Mucosa of descending colon (tissue), 3 donors: ENCODE results near the gene RBM26. TPM values are rescaled to one million over a fixed set of nuclear protein-coding genes. Genes with fewer than 3 reads are reported as not detected.

ENCODE experiments used
- ATAC-seq: fragments of 200-7000 bp; cut with Tn5 transposase; one replicate; pipeline ENCODE4 v1.9.1; 2020; ENCODE audit warnings: mild to moderate bottlenecking, moderate library complexity
- DNase-seq, 3 donors: peaks; one replicate each; pipeline ENCODE4 v3.0.0-alpha.2; 2020
- H3K36me3 ChIP-seq: fragments of 200-600 bp; one replicate; pipeline ENCODE4 v1.8.0; 2021; ENCODE audit warnings: low read depth, mild to moderate bottlenecking
- H3K4me1 ChIP-seq: fragments of 200-600 bp; one replicate; pipeline ENCODE4 v1.8.0; 2021; ENCODE audit warnings: low read depth, mild to moderate bottlenecking
- H3K4me3 ChIP-seq: fragments of 200-600 bp; one replicate; pipeline ENCODE4 v1.8.0; 2021; ENCODE audit warnings: mild to moderate bottlenecking
- H3K9me3 ChIP-seq: fragments of 200-600 bp; one replicate; pipeline ENCODE4 v1.8.0; 2021; ENCODE audit warnings: mild to moderate bottlenecking
- CTCF ChIP-seq: fragments of 200-600 bp; IDR thresholded peaks from one replicate; pipeline ENCODE4 v1.8.0; 2022; ENCODE audit warnings: antibody characterized with exemption, mild to moderate bottlenecking
- intact Hi-C, 2 donors: fragments of 100-400 bp; cut with DNase I in 1 of 2; cut with micrococcal nuclease in 1 of 2; formaldehyde crosslinking; loops; one replicate each; pipeline versions ENCODE4 v1.11.0 to v1.11.1; 2022; cut with DNase I, micrococcal nuclease
- total RNA-seq, 3 donors: library from RNA; stranded (reverse); fragmentation: NEBNext Ultra II Directional in 2 of 3; extraction: Animal tissue kit (Norgen Biotek cat#: 25700) in 2 of 3; gene quantifications; one replicate each; pipeline versions ENCODE4 v1.2.1 to v1.2.4, GENCODE V29; 2021 to 2023
- donor health status: DM: no; HTN: no; CAD: no; lungs with moderate emphysema.
- donor health status: DM: no; HTN: no; CAD: no.
- donor health status: DM: no; HTN: yes; CAD: no.

The RBM26 gene
- total RNA-seq, 3 donors from 2014 or later: 34.0 to 42.8 (median 35.6) TPM

- DNase-seq (no peak), ATAC-seq (no peak)
- no peak for TF ChIP-seq CTCF
- intact Hi-C loops: no loop called here
- H3K36me3 ChIP-seq: no peaks in the 10 kb centered on the region
- no peaks in the 10 kb centered on the region for H3K4me1 ChIP-seq
- H3K4me3 ChIP-seq: no peak overlapping the region
- H3K9me3 ChIP-seq: no peaks in the 10 kb centered on the region
Observed at GRCh38 chr13:79338343-79338742, 67.7 kb downstream of the RBM26 start.

- no peak overlapping the region for H3K4me3 ChIP-seq
- TF ChIP-seq CTCF: no peak
- no peak for DNase-seq
- no peaks in the 10 kb centered on the region for H3K4me1 ChIP-seq
- intact Hi-C loops: no loop called here
- no peak for ATAC-seq
- H3K36me3 ChIP-seq: no peaks in the 10 kb centered on the region
- no peaks in the 10 kb centered on the region for H3K9me3 ChIP-seq
Observed at GRCh38 chr13:79336966-79337365, 69.1 kb downstream of the RBM26 start.

- TF ChIP-seq CTCF: no peak
- Histone ChIP-seq H3K9me3 (no peaks in the 10 kb centered on the region), H3K36me3 (no peaks in the 10 kb centered on the region), H3K4me1 (no peaks in the 10 kb centered on the region), H3K4me3 (no peak overlapping the region)
- ATAC-seq (no peak), DNase-seq (no peak)
- intact Hi-C loops: no loop called here
Observed at GRCh38 chr13:79328510-79328909, 77.5 kb downstream of the RBM26 start.

- no peak for TF ChIP-seq CTCF
- DNase-seq (no peak), ATAC-seq (no peak)
- intact Hi-C loops: no loop called here
- Histone ChIP-seq H3K4me3 (no peak overlapping the region), H3K36me3 (no peaks in the 10 kb centered on the region), H3K9me3 (no peaks in the 10 kb centered on the region), H3K4me1 (no peaks in the 10 kb centered on the region)
Observed at GRCh38 chr13:79320433-79320832, 85.6 kb downstream of the RBM26 start.

GRCh38 chr13:79318664-79319063 is 87.4 kb downstream of the RBM26 start:
- TF ChIP-seq CTCF: no peak
- intact Hi-C loops: no loop called here
- DNase-seq (no peak), ATAC-seq (no peak)
- H3K36me3 ChIP-seq: no peaks in the 10 kb centered on the region
- H3K4me1 ChIP-seq: no peaks in the 10 kb centered on the region
- H3K4me3 ChIP-seq: no peak overlapping the region
- H3K9me3 ChIP-seq: no peaks in the 10 kb centered on the region

GRCh38 chr13:79317856-79318255 is 88.2 kb downstream of the RBM26 start:
- Histone ChIP-seq H3K4me1 (no peaks in the 10 kb centered on the region), H3K4me3 (no peak overlapping the region), H3K9me3 (no peaks in the 10 kb centered on the region), H3K36me3 (no peaks in the 10 kb centered on the region)
- DNase-seq (no peak), ATAC-seq (no peak)
- no peak for TF ChIP-seq CTCF
- intact Hi-C loops: no loop called here
